ENCODE data around the gene MRPL27.

Gene MRPL27

DNA sequence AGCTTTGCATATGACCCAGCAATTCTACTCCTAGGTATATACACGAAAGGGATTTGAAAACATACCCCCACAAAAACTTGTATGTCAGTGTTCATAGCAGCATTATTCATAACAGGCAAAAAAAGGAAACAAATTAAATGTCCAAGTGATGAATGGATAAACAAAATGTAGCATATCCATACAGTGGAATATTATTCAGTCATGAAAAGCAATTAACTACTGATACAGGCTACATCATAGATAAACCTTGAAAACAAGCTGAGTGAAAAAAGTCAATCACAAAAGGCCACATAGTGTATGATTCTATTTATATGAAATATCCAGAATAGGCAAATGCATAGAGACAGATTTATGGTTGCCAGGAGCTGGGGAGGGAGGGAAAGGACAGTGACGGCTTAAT lies 721 bp upstream of the MRPL27 start:
- Histone ChIP-seq H4K20me1 (ENCODE audit: insufficient read depth, low read length) (0 out of 2 replicates have a peak, but pooled peaks cover 4% of the 10 kb centered on the region), H3K9me3 (ENCODE audit: insufficient read depth, low read length) (no peaks in the 10 kb centered on the region), H3K4me1 (ENCODE audit: low read length) (peaks cover 15% of the 10 kb centered on the region), H2AFZ (ENCODE audit: low read depth, low read length) (0 out of 2 replicates have a peak overlapping the region, but pooled peaks have one; percentile 90), H3K9ac (ENCODE audit: low read length) (peak overlapping the region; percentile 79), H3K4me2 (ENCODE audit: low read length) (peak overlapping the region; percentile 83), H3K36me3 (replicated peaks; ENCODE audit: low read depth, low read length) (peaks cover 39% of the 10 kb centered on the region), H3K27ac (ENCODE audit: low read length) (peak overlapping the region; percentile 77), H3K27me3 (ENCODE audit: low read depth, low read length) (no peaks in the 10 kb centered on the region), H3K4me3 (ENCODE audit: low read length) (peak overlapping the region; percentile 86), H3K79me2 (ENCODE audit: low read length) (peaks cover 30% of the 10 kb centered on the region)
- TF ChIP-seq, protein P1, sequence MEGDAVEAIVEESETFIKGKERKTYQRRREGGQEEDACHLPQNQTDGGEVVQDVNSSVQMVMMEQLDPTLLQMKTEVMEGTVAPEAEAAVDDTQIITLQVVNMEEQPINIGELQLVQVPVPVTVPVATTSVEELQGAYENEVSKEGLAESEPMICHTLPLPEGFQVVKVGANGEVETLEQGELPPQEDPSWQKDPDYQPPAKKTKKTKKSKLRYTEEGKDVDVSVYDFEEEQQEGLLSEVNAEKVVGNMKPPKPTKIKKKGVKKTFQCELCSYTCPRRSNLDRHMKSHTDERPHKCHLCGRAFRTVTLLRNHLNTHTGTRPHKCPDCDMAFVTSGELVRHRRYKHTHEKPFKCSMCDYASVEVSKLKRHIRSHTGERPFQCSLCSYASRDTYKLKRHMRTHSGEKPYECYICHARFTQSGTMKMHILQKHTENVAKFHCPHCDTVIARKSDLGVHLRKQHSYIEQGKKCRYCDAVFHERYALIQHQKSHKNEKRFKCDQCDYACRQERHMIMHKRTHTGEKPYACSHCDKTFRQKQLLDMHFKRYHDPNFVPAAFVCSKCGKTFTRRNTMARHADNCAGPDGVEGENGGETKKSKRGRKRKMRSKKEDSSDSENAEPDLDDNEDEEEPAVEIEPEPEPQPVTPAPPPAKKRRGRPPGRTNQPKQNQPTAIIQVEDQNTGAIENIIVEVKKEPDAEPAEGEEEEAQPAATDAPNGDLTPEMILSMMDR (IDR thresholded peaks at IDR 0.05; ENCODE audit: low read depth, low read length): no peak
- no peak for TF ChIP-seq EZH2phosphoT487 (IDR thresholded peaks at IDR 0.05; ENCODE audit: low read depth)

- H4K20me1 ChIP-seq (ENCODE audit: insufficient read depth, low read length): 0 out of 2 replicates have a peak, but pooled peaks cover 4% of the 10 kb centered on the region
- H3K4me2 ChIP-seq (ENCODE audit: low read length): peak overlapping the region; percentile 83
- peak overlapping the region; percentile 90 for H2AFZ ChIP-seq (ENCODE audit: low read depth, low read length)
- H3K27ac ChIP-seq (ENCODE audit: low read length): peak overlapping the region; percentile 77
- H3K79me2 ChIP-seq (ENCODE audit: low read length): peaks cover 30% of the 10 kb centered on the region
- no peak for TF ChIP-seq EZH2phosphoT487 (IDR thresholded peaks at IDR 0.05; ENCODE audit: low read depth)
- TF ChIP-seq, protein P1 (IDR thresholded peaks at IDR 0.05; ENCODE audit: low read depth, low read length): no peak
- peaks cover 48% of the 10 kb centered on the region for H3K36me3 ChIP-seq (replicated peaks; ENCODE audit: low read depth, low read length)
- H3K9me3 ChIP-seq (ENCODE audit: insufficient read depth, low read length): no peaks in the 10 kb centered on the region
- H3K4me3 ChIP-seq (ENCODE audit: low read length): peak overlapping the region; percentile 86
- no peaks in the 10 kb centered on the region for H3K27me3 ChIP-seq (ENCODE audit: low read depth, low read length)
- H3K9ac ChIP-seq (ENCODE audit: low read length): peak overlapping the region; percentile 79
- H3K4me1 ChIP-seq (ENCODE audit: low read length): peaks cover 15% of the 10 kb centered on the region
Measured at GRCh38 chr17:50372222-50372757, 694 bp downstream of the MRPL27 start.

- no peaks in the 10 kb centered on the region for H3K27me3 ChIP-seq (ENCODE audit: low read depth, low read length)
- H3K27ac ChIP-seq (ENCODE audit: low read length): no peak overlapping the region
- H3K9ac ChIP-seq (ENCODE audit: low read length): 0 out of 2 replicates have a peak overlapping the region, but pooled peaks have one; percentile 79
- 0 out of 2 replicates have a peak, but pooled peaks cover 4% of the 10 kb centered on the region for H4K20me1 ChIP-seq (ENCODE audit: insufficient read depth, low read length)
- H2AFZ ChIP-seq (ENCODE audit: low read depth, low read length): no peak overlapping the region
- TF ChIP-seq, protein P1 (IDR thresholded peaks at IDR 0.05; ENCODE audit: low read depth, low read length): no peak
- TF ChIP-seq EZH2phosphoT487 (IDR thresholded peaks at IDR 0.05; ENCODE audit: low read depth): no peak
- H3K79me2 ChIP-seq (ENCODE audit: low read length): peaks cover 30% of the 10 kb centered on the region
- H3K4me3 ChIP-seq (ENCODE audit: low read length): peak overlapping the region; percentile 86; the same call in 1 of the 2 replicates
- peaks cover 15% of the 10 kb centered on the region for H3K4me1 ChIP-seq (ENCODE audit: low read length)
- no peaks in the 10 kb centered on the region for H3K9me3 ChIP-seq (ENCODE audit: insufficient read depth, low read length)
- H3K4me2 ChIP-seq (ENCODE audit: low read length): peak overlapping the region; percentile 83
- peaks cover 50% of the 10 kb centered on the region for H3K36me3 ChIP-seq (replicated peaks; ENCODE audit: low read depth, low read length)
Measured at GRCh38 chr17:50371526-50371925, 1.5 kb downstream of the MRPL27 start.

DNA sequence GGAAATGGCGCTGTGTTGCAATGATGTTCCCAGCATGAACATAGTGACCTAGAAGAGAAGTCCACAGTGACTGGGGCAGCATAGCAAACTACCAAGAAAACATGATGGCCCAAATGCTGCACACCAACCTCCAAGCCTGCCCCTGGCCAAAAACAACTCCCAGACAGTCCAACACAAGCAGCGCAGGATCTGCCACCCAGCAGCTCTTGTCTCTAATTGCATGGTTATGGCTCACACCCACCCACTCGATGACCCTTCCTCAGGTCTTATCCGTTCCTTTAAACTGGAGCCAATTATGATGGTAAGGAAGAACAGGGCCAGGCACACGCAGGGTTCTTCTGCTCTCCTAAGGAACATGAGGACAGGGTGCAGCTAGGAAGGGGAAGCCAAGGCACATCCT lies 2.9 kb downstream of the MRPL27 start:
- Histone ChIP-seq H3K36me3 (replicated peaks; ENCODE audit: low read depth, low read length) (peaks cover 51% of the 10 kb centered on the region), H3K27me3 (ENCODE audit: low read depth, low read length) (no peaks in the 10 kb centered on the region), H3K4me2 (ENCODE audit: low read length) (no peak overlapping the region), H3K79me2 (ENCODE audit: low read length) (peaks cover 30% of the 10 kb centered on the region), H3K4me3 (ENCODE audit: low read length) (no peak overlapping the region), H2AFZ (ENCODE audit: low read depth, low read length) (no peak overlapping the region), H3K4me1 (ENCODE audit: low read length) (peaks cover 15% of the 10 kb centered on the region), H4K20me1 (ENCODE audit: insufficient read depth, low read length) (0 out of 2 replicates have a peak, but pooled peaks cover 4% of the 10 kb centered on the region), H3K9ac (ENCODE audit: low read length) (no peak overlapping the region), H3K9me3 (ENCODE audit: insufficient read depth, low read length) (no peaks in the 10 kb centered on the region), H3K27ac (ENCODE audit: low read length) (no peak overlapping the region)
- TF ChIP-seq, protein P1 (IDR thresholded peaks at IDR 0.05; ENCODE audit: low read depth, low read length): no peak
- no peak for TF ChIP-seq EZH2phosphoT487 (IDR thresholded peaks at IDR 0.05; ENCODE audit: low read depth)
